SK-N-SH treated with all-trans-retinoic acid at 6 μM for 48 hours (cell line): ENCODE results near the gene NBAS.
A peak's percentile ranks its signal among the peaks of the same experiment; 100 is the strongest.

Experiments
- ATAC-seq: fragments of 200-7000 bp; cut with Tn5 transposase; 3 replicates; pipeline ENCODE4 v1.9.1; 2020; ENCODE audit warnings: mild to moderate bottlenecking, moderate library complexity
- ARNTL ChIP-seq: fragments of 450-650 bp; formaldehyde crosslinking; IDR thresholded peaks from 2 replicates; pipeline ENCODE4 v1.5.0; 2020; ENCODE audit warnings: low read depth, mild to moderate bottlenecking, moderate library complexity, borderline replicate concordance
- CREB5 ChIP-seq: fragments of 250-450 bp; sonication (Bioruptor Pico); IDR thresholded peaks from 2 replicates; pipeline ENCODE4 v1.5.1; 2020; ENCODE audit warnings: low read depth, mild to moderate bottlenecking, moderate library complexity
- CSDC2 ChIP-seq: fragments of 250-450 bp; sonication (Bioruptor Pico); IDR thresholded peaks from 2 replicates; pipeline ENCODE4 v1.5.0; 2020; ENCODE audit warnings: mild to moderate bottlenecking, moderate library complexity
- CSRNP3 ChIP-seq: fragments of 250-450 bp; sonication (Bioruptor Pico); IDR thresholded peaks from 2 replicates; pipeline ENCODE4 v1.5.1; 2021; ENCODE audit warnings: mild to moderate bottlenecking, moderate library complexity
- GLIS3 ChIP-seq: fragments of 250-450 bp; sonication (Bioruptor Pico); IDR thresholded peaks from 2 replicates; pipeline ENCODE4 v1.5.0; 2020; ENCODE audit warnings: mild to moderate bottlenecking, moderate library complexity
- ISL1 ChIP-seq: fragments of 250-450 bp; sonication (Bioruptor Pico); IDR thresholded peaks from 2 replicates; pipeline ENCODE4 v2.1.2; 2022; ENCODE audit warnings: mild to moderate bottlenecking, moderate library complexity
- OSR1 ChIP-seq: fragments of 250-450 bp; sonication (Bioruptor Pico); IDR thresholded peaks from 2 replicates; pipeline ENCODE4 v1.8.0; 2022; ENCODE audit warnings: moderate library complexity, mild to moderate bottlenecking, inconsistent platforms
- PATZ1 ChIP-seq: fragments of 250-450 bp; sonication (Bioruptor Pico); IDR thresholded peaks from 2 replicates; pipeline ENCODE4 v1.8.0; 2020; ENCODE audit warnings: mild to moderate bottlenecking, moderate library complexity, borderline replicate concordance
- POU6F1 ChIP-seq: fragments of 250-450 bp; sonication (Bioruptor Pico); IDR thresholded peaks from 2 replicates; pipeline ENCODE4 v1.8.0; 2021; ENCODE audit warnings: low read depth, mild to moderate bottlenecking, moderate library complexity, borderline replicate concordance
- PPARA ChIP-seq: fragments of 250-450 bp; sonication (Bioruptor Pico); IDR thresholded peaks from 2 replicates; pipeline ENCODE4 v1.5.0; 2020; ENCODE audit warnings: mild to moderate bottlenecking, borderline replicate concordance
- RARB ChIP-seq: fragments of 250-450 bp; sonication (Bioruptor Pico); IDR thresholded peaks from 2 replicates; pipeline ENCODE4 v1.8.0; 2021; ENCODE audit warnings: mild to moderate bottlenecking, moderate library complexity
- SNAI2 ChIP-seq: fragments of 250-450 bp; sonication (Bioruptor Pico); IDR thresholded peaks from 2 replicates; pipeline ENCODE4 v1.5.0; 2020; ENCODE audit warnings: mild to moderate bottlenecking, moderate library complexity
- TOX ChIP-seq: fragments of 250-450 bp; sonication (Bioruptor Pico); IDR thresholded peaks from 2 replicates; pipeline ENCODE4 v1.8.0; 2021; ENCODE audit warnings: mild to moderate bottlenecking, moderate library complexity, borderline replicate concordance
- TSHZ2 ChIP-seq: fragments of 250-450 bp; sonication (Bioruptor Pico); IDR thresholded peaks from 2 replicates; pipeline ENCODE4 v1.5.0; 2020; ENCODE audit warnings: mild to moderate bottlenecking, moderate library complexity
- ZC3H10 ChIP-seq: fragments of 250-450 bp; sonication (Bioruptor Pico); IDR thresholded peaks from 2 replicates; pipeline ENCODE4 v1.5.1; 2021; ENCODE audit warnings: mild to moderate bottlenecking, moderate library complexity
- ZFP3 ChIP-seq: fragments of 250-450 bp; sonication (Bioruptor Pico); IDR thresholded peaks from 2 replicates; pipeline ENCODE4 v1.5.0; 2020; ENCODE audit warnings: mild to moderate bottlenecking, moderate library complexity
- ZFP30 ChIP-seq: fragments of 450-650 bp; formaldehyde crosslinking; IDR thresholded peaks from 2 replicates; pipeline ENCODE4 v1.5.0; 2022; ENCODE audit warnings: mild to moderate bottlenecking, moderate library complexity
- ZNF565 ChIP-seq: fragments of 450-650 bp; formaldehyde crosslinking; conservative IDR thresholded peaks from 2 replicates; pipeline ENCODE4 v1.5.0; 2020; ENCODE audit warnings: low read depth, mild to moderate bottlenecking, moderate library complexity
- ZNF70 ChIP-seq: fragments of 450-650 bp; formaldehyde crosslinking; IDR thresholded peaks from 2 replicates; pipeline ENCODE4 v1.5.0; 2020; ENCODE audit warnings: mild to moderate bottlenecking, moderate library complexity
- ZNF8 ChIP-seq: fragments of 450-650 bp; formaldehyde crosslinking; IDR thresholded peaks from 2 replicates; pipeline ENCODE4 v1.5.0; 2020; ENCODE audit warnings: mild to moderate bottlenecking, moderate library complexity

The NBAS gene

GRCh38 chr2:15172825-15173224 lies 388.3 kb downstream of the NBAS start:
- no peak for ATAC-seq
- TF ChIP-seq ISL1 (CRISPR knock-in tag) (peak; percentile 36; the same call in 1 of the 2 replicates), ZNF8 (CRISPR knock-in tag) (no peak)

- no peak for TF ChIP-seq PATZ1 (CRISPR knock-in tag)
- TF ChIP-seq OSR1 (CRISPR knock-in tag): no peak
- no peak for TF ChIP-seq SNAI2 (CRISPR knock-in tag)
- no peak for TF ChIP-seq RARB (CRISPR knock-in tag)
- TF ChIP-seq ARNTL (CRISPR knock-in tag): no peak
- TF ChIP-seq ZC3H10 (CRISPR knock-in tag): no peak
- no peak for TF ChIP-seq CREB5 (CRISPR knock-in tag)
- TF ChIP-seq POU6F1 (CRISPR knock-in tag): no peak
- TF ChIP-seq CSRNP3 (CRISPR knock-in tag): no peak
- TF ChIP-seq TSHZ2 (CRISPR knock-in tag): no peak
- no peak for TF ChIP-seq GLIS3 (CRISPR knock-in tag)
- no peak for TF ChIP-seq ZFP3 (CRISPR knock-in tag)
- TF ChIP-seq ZFP30 (CRISPR knock-in tag): no peak
- no peak for TF ChIP-seq TOX
- no peak for TF ChIP-seq ZNF8 (CRISPR knock-in tag)
- TF ChIP-seq PPARA (CRISPR knock-in tag): no peak
- no peak for TF ChIP-seq ZNF565
- no peak for TF ChIP-seq ZNF70
- TF ChIP-seq, all 23 proteins: peak for 0
- ATAC-seq: peak; percentile 68
Measured at GRCh38 chr2:15170070-15170775, 390.9 kb downstream of the NBAS start.

GRCh38 chr2:15169326-15170069 lies 391.6 kb downstream of the NBAS start:
- ATAC-seq: peak; percentile 99
- 0 out of 2 replicates have a peak, but pooled peaks have one; percentile 54 for TF ChIP-seq ZFP3 (CRISPR knock-in tag)
- TF ChIP-seq ZFP30 (CRISPR knock-in tag): no peak
- no peak for TF ChIP-seq OSR1 (CRISPR knock-in tag)
- TF ChIP-seq ZNF565: no peak; the same call in 1 of the 2 replicates
- no peak for TF ChIP-seq ZNF70
- no peak for TF ChIP-seq PATZ1 (CRISPR knock-in tag)
- TF ChIP-seq CSDC2: 0 out of 2 replicates have a peak, but pooled peaks have one; percentile 72
- TF ChIP-seq ZC3H10 (CRISPR knock-in tag): no peak
- TF ChIP-seq TSHZ2 (CRISPR knock-in tag): no peak
- TF ChIP-seq TOX: no peak
- TF ChIP-seq SNAI2 (CRISPR knock-in tag): no peak
